ENCODE measurements around the gene SNRK.

- TF ChIP-seq SIN3A (IDR thresholded peaks at IDR 0.05; ENCODE audit: borderline replicate concordance, insufficient read depth, low read length) (no peak), TAF1 (IDR thresholded peaks at IDR 0.05; ENCODE audit: borderline replicate concordance, insufficient read depth, low read length) (no peak), POLR2AphosphoS5 (IDR thresholded peaks at IDR 0.05; ENCODE audit: low read depth, low read length) (no peak), REST (IDR thresholded peaks at IDR 0.05; ENCODE audit: insufficient read depth in 1 of 2, low read depth in 2 of 2, low read length in 2 of 2) (no peak)
Observed at GRCh38 chr3:43285644-43286043, 696 bp upstream of the SNRK start.

All from PFSK-1 (cell line).